BLaER1 treated with 17β-estradiol and CSF1 and Interleukin-3, amounts not matched to agents 10 nM and 100 nM (cell line): ENCODE results near the gene NHP2.
"Not testable (repeated sequence)": the region's sequence is repeated elsewhere in the genome, so short reads cannot be mapped to it uniquely, and the experiment has no call there.

Experiments used
- H3K27ac ChIP-seq, 11 experiments: shearing (Covaris generic); formaldehyde crosslinking; 2 replicates each; pipeline ENCODE4 v1.8.1; 2022
- H3K27me3 ChIP-seq, 11 experiments: shearing (Covaris generic); formaldehyde crosslinking; 2 replicates each; pipeline ENCODE4 v1.8.1; 2022
- H3K36me3 ChIP-seq, 11 experiments: shearing (Covaris generic); formaldehyde crosslinking; 2 replicates each; pipeline ENCODE4 v1.8.1; 2022
- H3K4me1 ChIP-seq, 10 experiments: shearing (Covaris generic); formaldehyde crosslinking; 2 replicates each; pipeline ENCODE4 v1.8.1; 2022
- H3K4me2 ChIP-seq, 11 experiments: shearing (Covaris generic); formaldehyde crosslinking; 2 replicates each; pipeline ENCODE4 v1.8.1; 2022
- H3K4me3 ChIP-seq, 10 experiments: shearing (Covaris generic); formaldehyde crosslinking; 2 replicates each; pipeline ENCODE4 v1.8.1; 2022
- H3K9ac ChIP-seq, 11 experiments: shearing (Covaris generic); formaldehyde crosslinking; 2 replicates each; pipeline ENCODE4 v1.8.1; 2022
- H3K9me3 ChIP-seq, 11 experiments: shearing (Covaris generic); formaldehyde crosslinking; replicated peaks in 1 of 11; 2 replicates each; pipeline ENCODE4 v1.8.1; 2022
- H4K20me1 ChIP-seq, 11 experiments: shearing (Covaris generic); formaldehyde crosslinking; 2 replicates each; pipeline ENCODE4 v1.8.1; 2022
- Cebpa-rat ChIP-seq, 11 experiments: shearing (Covaris generic); IDR thresholded peaks; 2 replicates each; pipeline ENCODE4 v1.8.1; 2022

The NHP2 gene

GRCh38 chr5:178153530-178154340 lies at the start of gene NHP2:
NHP2 (minus strand) TSS chr5:178153885; CDS start chr5:178153817, 68 bp downstream.
- Histone ChIP-seq H3K9me3 (no peaks in the 10 kb centered on the region), H4K20me1 (peaks cover 0 to 43% (median 30%) of the 10 kb centered on the region in 11 experiments; a peak in 17 of 22 replicates), H3K36me3 (peaks cover 25 to 43% (median 40%) of the 10 kb centered on the region in 11 experiments), H3K27ac (peak within 1 kb of the TSS; percentile 43 to 87 (median 80); a peak in 21 of 22 replicates), H3K4me3 (peak within 1 kb of the TSS; percentile 76 to 98 (median 88)), H3K4me2 (peak within 1 kb of the TSS; percentile 78 to 99 (median 95)), H3K9ac (peak within 1 kb of the TSS; percentile 82 to 93 (median 86)), H3K27me3 (no peaks in the 10 kb centered on the region), H3K4me1 (peaks cover 31 to 53% (median 48%) of the 10 kb centered on the region in 10 experiments)
- peak in 7 of 11 experiments; percentile 43 to 89 (median 51); a peak in 9 of 22 replicates for TF ChIP-seq Cebpa-rat (IDR thresholded peaks at IDR 0.05)

GRCh38 chr5:178202541-178202940 lies 48.9 kb upstream of the NHP2 start:
- TF ChIP-seq Cebpa-rat (IDR thresholded peaks at IDR 0.05): no peak
- H3K36me3 ChIP-seq: peaks cover 15 to 27% (median 24%) of the 10 kb centered on the region in 11 experiments
- no peaks in the 10 kb centered on the region for H3K27me3 ChIP-seq
- peak overlapping the region in 3 of 11 experiments; percentile 20 to 40 (median 40); a peak in 4 of 22 replicates for H3K27ac ChIP-seq
- peaks cover 24 to 31% (median 30%) of the 10 kb centered on the region in 11 experiments for H4K20me1 ChIP-seq
- peaks cover 18 to 51% (median 35%) of the 10 kb centered on the region in 10 experiments for H3K4me1 ChIP-seq
- H3K9ac ChIP-seq: peak overlapping the region in 1 of 11 experiments; percentile 37; a peak in 1 of 22 replicates
- no peak overlapping the region for H3K4me3 ChIP-seq
- H3K9me3 ChIP-seq: no peaks in the 10 kb centered on the region; a peak in 4 of 22 replicates
- H3K4me2 ChIP-seq: peak overlapping the region in 6 of 11 experiments; percentile 43 to 82 (median 64); a peak in 11 of 22 replicates

DNA sequence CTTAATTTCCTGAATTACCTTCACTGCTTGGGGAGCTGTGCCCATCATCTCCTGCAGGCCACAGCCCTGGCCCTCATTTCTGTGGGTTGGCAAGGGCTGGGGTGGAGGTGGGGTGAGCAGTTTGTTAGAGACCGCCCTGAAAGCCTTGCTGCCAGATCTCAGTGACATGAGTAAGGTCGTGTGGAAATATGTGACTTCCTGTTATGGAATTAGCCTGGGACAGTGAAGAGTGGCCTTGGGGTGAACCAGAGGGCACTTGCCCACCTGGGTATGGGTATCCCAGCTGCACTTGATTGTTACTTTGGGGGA lies 48.2 kb upstream of the NHP2 start:
- Histone ChIP-seq H3K9me3 (no peaks in the 10 kb centered on the region; a peak in 4 of 22 replicates), H3K4me3 (no peak overlapping the region), H3K27me3 (no peaks in the 10 kb centered on the region), H3K9ac (peak overlapping the region in 2 of 11 experiments; percentile 5 to 37; a peak in 1 of 22 replicates), H4K20me1 (peaks cover 17 to 25% (median 23%) of the 10 kb centered on the region in 11 experiments), H3K4me2 (peak overlapping the region in 10 of 11 experiments; percentile 19 to 82 (median 50); a peak in 14 of 22 replicates), H3K4me1 (peaks cover 11 to 45% (median 29%) of the 10 kb centered on the region in 10 experiments), H3K27ac (peak overlapping the region in 3 of 11 experiments; percentile 6 to 40 (median 40); a peak in 3 of 22 replicates), H3K36me3 (peaks cover 9 to 21% (median 18%) of the 10 kb centered on the region in 11 experiments)
- no peak for TF ChIP-seq Cebpa-rat (IDR thresholded peaks at IDR 0.05)

- Histone ChIP-seq H3K4me2 (peak overlapping the region in 9 of 11 experiments; percentile 26 to 82 (median 54); a peak in 12 of 22 replicates), H3K4me3 (no peak overlapping the region), H3K27ac (peak overlapping the region in 3 of 11 experiments; percentile 6 to 36 (median 16); a peak in 2 of 22 replicates), H3K27me3 (no peaks in the 10 kb centered on the region), H4K20me1 (peaks cover 12 to 20% (median 18%) of the 10 kb centered on the region in 11 experiments), H3K9ac (0 out of 22 replicates have a peak overlapping the region, but pooled peaks of 1 of the 11 experiments have one; percentile 5), H3K36me3 (peaks cover 4 to 16% (median 13%) of the 10 kb centered on the region in 11 experiments), H3K9me3 (no peaks in the 10 kb centered on the region; a peak in 4 of 22 replicates), H3K4me1 (peaks cover 6 to 40% (median 24%) of the 10 kb centered on the region in 10 experiments)
- TF ChIP-seq Cebpa-rat (IDR thresholded peaks at IDR 0.05): no peak
Measured at GRCh38 chr5:178201221-178201926, 47.7 kb upstream of the NHP2 start.

DNA sequence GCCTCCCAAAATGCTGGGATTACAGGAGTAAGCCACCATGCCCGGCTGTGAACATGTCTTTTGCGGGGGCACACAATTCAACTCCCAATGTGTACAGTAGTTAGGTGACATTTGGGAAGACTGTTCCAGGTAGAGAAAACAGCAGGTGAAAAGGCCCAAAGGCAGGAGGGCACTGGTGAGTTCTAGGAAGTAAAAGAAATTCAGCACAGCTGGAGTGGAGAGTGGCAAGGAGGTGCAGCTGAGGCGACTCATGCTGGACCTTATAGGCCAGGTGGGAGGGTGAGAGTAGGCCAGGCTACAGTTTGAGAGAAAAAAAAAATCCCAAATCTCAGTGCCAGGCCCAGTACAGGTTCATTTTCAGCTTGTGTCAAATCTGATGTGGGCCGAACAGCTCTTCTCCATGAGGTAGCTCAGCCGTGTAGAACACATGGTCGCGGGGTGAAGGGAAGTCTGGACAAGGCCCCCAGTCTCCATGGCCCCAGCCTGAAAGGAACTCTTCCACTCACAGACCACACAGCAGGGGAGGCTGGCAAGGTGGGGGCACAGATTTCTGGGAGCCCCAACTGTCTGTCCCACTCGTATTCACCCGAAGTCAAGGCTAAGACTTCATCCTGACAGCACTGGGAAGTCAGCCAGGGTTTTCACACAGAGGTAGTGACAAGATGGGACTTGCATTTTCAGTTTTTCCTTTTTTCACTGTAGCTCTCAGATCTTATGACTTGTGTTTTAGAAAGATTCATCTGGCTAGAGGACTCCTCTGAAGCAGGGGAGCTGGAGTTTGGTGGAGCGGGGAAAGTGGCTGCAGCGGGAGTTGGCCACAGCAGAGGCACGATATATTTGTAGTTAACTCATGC lies 46.1 kb upstream of the NHP2 start:
- H3K27me3 ChIP-seq: no peaks in the 10 kb centered on the region
- H3K4me2 ChIP-seq: no peak overlapping the region; a peak in 1 of 22 replicates
- H3K9me3 ChIP-seq: no peaks in the 10 kb centered on the region; a peak in 3 of 22 replicates
- H4K20me1 ChIP-seq: peaks cover 0 to 4% (median 3%) of the 10 kb centered on the region in 11 experiments; a peak in 15 of 22 replicates
- no peak overlapping the region for H3K9ac ChIP-seq
- TF ChIP-seq Cebpa-rat (IDR thresholded peaks at IDR 0.05): no peak
- H3K27ac ChIP-seq: no peak overlapping the region
- peaks cover 0 to 37% (median 17%) of the 10 kb centered on the region in 10 experiments; a peak in 18 of 20 replicates for H3K4me1 ChIP-seq
- peaks cover 0 to under 1% (median 0%) of the 10 kb centered on the region in 11 experiments; a peak in 1 of 22 replicates for H3K36me3 ChIP-seq
- H3K4me3 ChIP-seq: no peak overlapping the region

DNA sequence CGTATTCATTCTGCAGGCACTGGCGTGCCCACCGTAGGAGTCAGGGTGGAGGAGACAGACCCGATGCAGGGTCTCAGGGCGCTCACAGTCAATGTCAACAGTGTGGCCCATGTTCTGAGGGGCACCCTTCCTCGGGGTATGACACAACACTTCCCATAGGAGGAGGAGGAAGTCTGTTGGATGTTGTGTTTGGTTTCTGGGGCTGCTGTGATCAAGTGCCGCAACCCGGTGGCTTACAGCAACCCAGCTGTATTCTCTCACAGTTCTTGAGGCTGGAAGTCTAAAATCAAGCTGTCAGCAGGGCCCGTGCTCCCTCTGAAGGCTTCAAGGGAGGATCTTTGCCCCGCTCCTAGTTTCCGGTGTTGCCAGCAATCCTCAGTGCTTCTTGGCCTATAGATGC lies 45.0 kb upstream of the NHP2 start:
- no peak overlapping the region; a peak in 1 of 22 replicates for H3K9ac ChIP-seq
- no peaks in the 10 kb centered on the region for H3K27me3 ChIP-seq
- H3K36me3 ChIP-seq: no peaks in the 10 kb centered on the region
- peaks cover 10 to 48% (median 26%) of the 10 kb centered on the region in 10 experiments for H3K4me1 ChIP-seq
- H3K4me3 ChIP-seq: no peak overlapping the region
- no peak for TF ChIP-seq Cebpa-rat (IDR thresholded peaks at IDR 0.05)
- H3K9me3 ChIP-seq: no peaks in the 10 kb centered on the region
- no peak overlapping the region for H3K27ac ChIP-seq
- peak overlapping the region in 4 of 11 experiments; percentile 6 to 44 (median 36); a peak in 6 of 22 replicates for H3K4me2 ChIP-seq
- H4K20me1 ChIP-seq: no peaks in the 10 kb centered on the region

GRCh38 chr5:178198151-178198550 lies 44.5 kb upstream of the NHP2 start:
- H3K4me3 ChIP-seq, H3K27ac ChIP-seq, H3K9ac ChIP-seq, H3K36me3 ChIP-seq, H4K20me1 ChIP-seq, H3K27me3 ChIP-seq, H3K9me3 ChIP-seq: not testable (repeated sequence)
- peaks cover 16 to 54% (median 32%) of the 10 kb centered on the region in 10 experiments for H3K4me1 ChIP-seq
- 0 out of 22 replicates have a peak overlapping the region, but pooled peaks of 1 of the 11 experiments have one; percentile 32 for H3K4me2 ChIP-seq

GRCh38 chr5:178196986-178197385 lies 43.3 kb upstream of the NHP2 start:
- Histone ChIP-seq H3K27me3 (no peaks in the 10 kb centered on the region), H4K20me1 (no peaks in the 10 kb centered on the region), H3K27ac (no peak overlapping the region), H3K4me3 (no peak overlapping the region), H3K4me2 (no peak overlapping the region), H3K4me1 (peaks cover 16 to 45% (median 23%) of the 10 kb centered on the region in 10 experiments), H3K9me3 (no peaks in the 10 kb centered on the region), H3K9ac (no peak overlapping the region), H3K36me3 (no peaks in the 10 kb centered on the region)
- TF ChIP-seq Cebpa-rat (IDR thresholded peaks at IDR 0.05): no peak
